Mammary epithelial cell (primary cell): Measurements from ENCODE around the gene PRKX.

Experiments
- EZH2 ChIP-seq: IDR thresholded peaks from 2 replicates; pipeline ENCODE4 v1.6.1; 2012; ENCODE audit warnings: low read length, inconsistent platforms, borderline replicate concordance
- TF ChIP-seq, protein P1 (sequence below), 2 donors: IDR thresholded peaks in 1 of 2; conservative IDR thresholded peaks in 1 of 2; 2 replicates each; pipeline ENCODE4 v1.5.1; 2011 to 2012; ENCODE audit warnings: inconsistent platforms in 2 of 2, low read length in 2 of 2, mild to moderate bottlenecking in 2 of 2, control low read depth in 1 of 2, low read depth in 1 of 2; ENCODE audit not compliant: insufficient read depth in 1 of 2; ENCODE audit errors: extremely low read depth in 1 of 2

GRCh38 chrX:3712870-3713224 is 602 bp downstream of the PRKX start:
- TF ChIP-seq, protein P1, sequence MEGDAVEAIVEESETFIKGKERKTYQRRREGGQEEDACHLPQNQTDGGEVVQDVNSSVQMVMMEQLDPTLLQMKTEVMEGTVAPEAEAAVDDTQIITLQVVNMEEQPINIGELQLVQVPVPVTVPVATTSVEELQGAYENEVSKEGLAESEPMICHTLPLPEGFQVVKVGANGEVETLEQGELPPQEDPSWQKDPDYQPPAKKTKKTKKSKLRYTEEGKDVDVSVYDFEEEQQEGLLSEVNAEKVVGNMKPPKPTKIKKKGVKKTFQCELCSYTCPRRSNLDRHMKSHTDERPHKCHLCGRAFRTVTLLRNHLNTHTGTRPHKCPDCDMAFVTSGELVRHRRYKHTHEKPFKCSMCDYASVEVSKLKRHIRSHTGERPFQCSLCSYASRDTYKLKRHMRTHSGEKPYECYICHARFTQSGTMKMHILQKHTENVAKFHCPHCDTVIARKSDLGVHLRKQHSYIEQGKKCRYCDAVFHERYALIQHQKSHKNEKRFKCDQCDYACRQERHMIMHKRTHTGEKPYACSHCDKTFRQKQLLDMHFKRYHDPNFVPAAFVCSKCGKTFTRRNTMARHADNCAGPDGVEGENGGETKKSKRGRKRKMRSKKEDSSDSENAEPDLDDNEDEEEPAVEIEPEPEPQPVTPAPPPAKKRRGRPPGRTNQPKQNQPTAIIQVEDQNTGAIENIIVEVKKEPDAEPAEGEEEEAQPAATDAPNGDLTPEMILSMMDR (conservative IDR thresholded peaks at IDR 0.05 in 1 of 2, IDR thresholded peaks at IDR 0.05 in 1 of 2; ENCODE audit: extremely low read depth in 1 of 2, insufficient read depth in 1 of 2, low read depth in 1 of 2, low read length in 2 of 2) = no peak
- no peak for TF ChIP-seq EZH2
